NB4 (cell line): Measurements from ENCODE around the gene PDE4B.
"Not testable (repeated sequence)": the region's sequence is repeated elsewhere in the genome, so short reads cannot be mapped to it uniquely, and the experiment has no call there.

Experiments
- DNase-seq: peaks from one replicate; pipeline ENCODE4 v3.0.0; 2010; ENCODE audit warnings: low read depth
- H3K4me3 ChIP-seq: one replicate; pipeline ENCODE4 v1.5.1; 2011; ENCODE audit warnings: mild to moderate bottlenecking, low read depth, low read length, moderate library complexity
- MYC ChIP-seq: IDR thresholded peaks from 2 replicates; pipeline ENCODE4 v1.6.1; 2011; ENCODE audit warnings: low read depth, low read length
- POLR2A ChIP-seq: IDR thresholded peaks from 2 replicates; pipeline ENCODE4 v1.6.1; 2011; ENCODE audit warnings: mild to moderate bottlenecking; ENCODE audit not compliant: insufficient read length; ENCODE audit errors: extremely low read depth
- TF ChIP-seq, protein P1 (sequence below): IDR thresholded peaks from 2 replicates; pipeline ENCODE4 v1.6.1; 2011; ENCODE audit warnings: low read depth, low read length
- TF ChIP-seq, protein P2 (sequence below): IDR thresholded peaks from one replicate; pipeline ENCODE4 v1.5.1; 2012; ENCODE audit warnings: low read depth, low read length

PDE4B gene

DNA sequence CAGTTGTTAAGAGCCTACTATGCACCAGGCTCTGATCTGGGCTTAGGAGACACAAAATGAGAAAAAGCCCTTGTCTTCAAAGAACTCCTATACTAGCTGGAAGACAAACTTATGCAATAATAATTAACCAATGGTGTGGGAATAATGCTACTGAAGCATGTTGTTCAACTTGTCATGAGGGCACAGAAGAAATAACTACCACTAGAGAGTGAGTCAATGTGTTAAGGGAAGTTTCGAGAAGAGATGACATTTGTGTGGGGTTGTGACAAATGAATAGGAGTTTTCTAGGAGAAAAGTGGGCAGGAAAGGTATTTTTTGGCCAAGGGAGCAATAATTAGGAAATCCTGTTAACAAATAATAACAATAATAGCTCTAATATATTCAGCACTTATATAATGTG, 205.0 kb downstream of the PDE4B start:
- no peak overlapping the region for H3K4me3 ChIP-seq
- TF ChIP-seq, protein P1, sequence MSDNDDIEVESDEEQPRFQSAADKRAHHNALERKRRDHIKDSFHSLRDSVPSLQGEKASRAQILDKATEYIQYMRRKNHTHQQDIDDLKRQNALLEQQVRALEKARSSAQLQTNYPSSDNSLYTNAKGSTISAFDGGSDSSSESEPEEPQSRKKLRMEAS: no peak
- TF ChIP-seq MYC (no peak), POLR2A (no peak)
- TF ChIP-seq, protein P2, sequence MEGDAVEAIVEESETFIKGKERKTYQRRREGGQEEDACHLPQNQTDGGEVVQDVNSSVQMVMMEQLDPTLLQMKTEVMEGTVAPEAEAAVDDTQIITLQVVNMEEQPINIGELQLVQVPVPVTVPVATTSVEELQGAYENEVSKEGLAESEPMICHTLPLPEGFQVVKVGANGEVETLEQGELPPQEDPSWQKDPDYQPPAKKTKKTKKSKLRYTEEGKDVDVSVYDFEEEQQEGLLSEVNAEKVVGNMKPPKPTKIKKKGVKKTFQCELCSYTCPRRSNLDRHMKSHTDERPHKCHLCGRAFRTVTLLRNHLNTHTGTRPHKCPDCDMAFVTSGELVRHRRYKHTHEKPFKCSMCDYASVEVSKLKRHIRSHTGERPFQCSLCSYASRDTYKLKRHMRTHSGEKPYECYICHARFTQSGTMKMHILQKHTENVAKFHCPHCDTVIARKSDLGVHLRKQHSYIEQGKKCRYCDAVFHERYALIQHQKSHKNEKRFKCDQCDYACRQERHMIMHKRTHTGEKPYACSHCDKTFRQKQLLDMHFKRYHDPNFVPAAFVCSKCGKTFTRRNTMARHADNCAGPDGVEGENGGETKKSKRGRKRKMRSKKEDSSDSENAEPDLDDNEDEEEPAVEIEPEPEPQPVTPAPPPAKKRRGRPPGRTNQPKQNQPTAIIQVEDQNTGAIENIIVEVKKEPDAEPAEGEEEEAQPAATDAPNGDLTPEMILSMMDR: no peak
- DNase-seq: no peak

DNA sequence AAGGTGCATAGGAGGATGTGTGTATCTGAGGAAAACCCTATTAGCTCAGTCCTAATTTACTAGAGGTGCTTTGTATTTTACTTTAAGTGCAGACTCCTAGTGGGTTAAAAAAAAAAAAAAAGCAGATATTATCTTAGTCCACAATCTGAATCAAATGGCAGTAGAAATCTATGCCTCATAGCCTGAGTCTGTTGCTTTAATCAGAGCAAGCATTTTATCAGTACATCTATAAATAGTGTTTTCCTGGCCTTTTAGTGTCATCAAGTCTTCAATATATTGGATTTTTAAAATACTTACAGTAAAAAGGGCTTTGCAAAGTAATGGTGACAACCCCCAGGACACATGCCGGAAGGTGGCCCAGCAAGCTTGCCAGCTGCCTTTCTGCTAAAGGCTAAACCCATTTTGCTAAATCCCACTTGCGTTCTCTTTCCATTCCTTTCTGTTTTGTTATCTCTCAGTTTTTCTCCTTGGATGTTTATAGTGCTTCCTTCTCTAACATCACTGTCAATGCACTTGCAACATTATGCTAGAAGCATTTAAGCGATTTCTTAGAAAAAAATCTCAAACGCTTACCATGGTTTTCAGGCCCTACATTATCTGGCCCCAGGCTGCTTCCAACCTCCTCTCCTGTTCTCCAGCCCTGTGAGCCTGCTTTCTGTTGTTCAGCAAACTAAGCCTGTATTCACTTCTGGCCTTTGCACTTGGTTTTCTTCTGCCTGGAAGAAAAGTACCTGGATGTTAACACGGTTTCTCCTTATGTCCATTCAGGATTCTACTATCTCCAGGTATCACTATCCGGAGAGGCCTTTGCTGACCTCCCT, 206.3 kb downstream of the PDE4B start:
- TF ChIP-seq, protein P2: no peak
- TF ChIP-seq MYC (no peak), POLR2A (no peak)
- TF ChIP-seq, protein P1: no peak
- H3K4me3 ChIP-seq: no peak overlapping the region
- no peak for DNase-seq

DNA sequence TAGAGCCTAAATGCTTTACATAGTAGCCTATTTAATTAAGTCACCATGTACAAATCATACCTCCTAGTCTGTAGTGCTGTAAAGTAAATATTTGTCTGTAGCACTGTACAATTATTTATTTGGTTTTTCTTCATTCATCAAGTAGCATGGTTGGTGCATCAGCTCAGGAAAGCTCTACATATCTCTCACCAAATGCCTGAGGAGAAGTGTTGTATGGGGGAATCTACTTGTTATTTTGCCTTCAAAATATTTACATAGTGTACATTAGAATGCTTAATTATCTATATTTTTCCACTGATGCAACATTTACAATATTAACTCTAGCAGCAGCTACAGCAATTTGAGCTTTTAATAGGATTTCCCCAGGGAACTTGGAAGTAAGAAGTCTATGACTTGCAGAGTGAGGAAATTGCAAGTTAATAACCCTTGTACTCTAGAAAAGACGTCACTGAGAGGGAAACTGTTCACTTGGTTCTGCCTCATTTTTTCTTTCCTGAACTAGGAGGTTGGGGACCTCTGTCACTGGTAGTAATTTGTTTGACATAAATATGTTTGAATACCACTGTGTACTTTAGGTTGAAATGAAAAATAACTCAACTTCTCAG, 207.4 kb downstream of the PDE4B start:
- TF ChIP-seq POLR2A (no peak), MYC (no peak)
- TF ChIP-seq, protein P1: no peak
- TF ChIP-seq, protein P2: no peak
- no peak for DNase-seq
- H3K4me3 ChIP-seq: no peak overlapping the region

DNA sequence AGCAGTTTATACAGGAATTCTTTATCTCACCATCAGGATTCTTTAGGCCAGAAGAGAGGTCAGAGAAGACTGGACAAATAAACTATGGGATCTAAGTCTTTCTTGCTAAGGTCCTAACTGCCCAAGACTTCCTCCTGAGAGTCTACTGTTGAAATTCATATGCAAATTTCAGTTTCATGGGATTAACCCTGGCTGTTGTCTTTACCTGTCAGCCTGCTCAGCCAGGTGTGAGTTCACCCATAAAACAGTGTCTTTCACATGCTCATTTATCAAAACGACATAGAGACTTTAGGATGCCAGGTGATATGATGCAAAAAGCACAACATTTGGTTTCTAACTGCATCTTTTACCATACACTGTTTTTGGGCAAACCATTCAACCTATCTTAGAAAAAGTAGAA, 211.0 kb downstream of the PDE4B start:
- DNase-seq: no peak
- TF ChIP-seq, protein P1: no peak
- TF ChIP-seq MYC: no peak
- TF ChIP-seq, protein P2: no peak
- TF ChIP-seq POLR2A: no peak
- H3K4me3 ChIP-seq: no peak overlapping the region

DNA sequence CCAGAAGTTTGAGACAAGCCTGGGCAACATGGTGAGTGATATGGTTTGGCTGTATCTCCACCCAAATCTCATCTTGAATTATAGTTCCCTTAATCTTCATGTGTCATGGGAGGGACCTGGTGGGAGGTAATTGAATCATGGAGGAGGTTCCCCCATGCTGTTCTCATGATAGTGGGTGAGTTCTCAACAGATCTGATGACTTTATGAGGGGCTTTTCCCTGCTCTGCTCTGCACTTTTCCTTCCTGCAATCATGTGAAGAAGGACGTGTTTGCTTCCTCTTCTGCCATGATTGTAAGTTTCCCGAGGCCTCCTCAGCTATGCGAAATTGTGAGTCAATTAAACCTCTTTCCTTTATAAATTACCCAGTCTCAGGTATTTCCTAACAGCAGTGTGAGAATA, 213.8 kb downstream of the PDE4B start:
- not testable (repeated sequence) for DNase-seq, H3K4me3 ChIP-seq

DNA sequence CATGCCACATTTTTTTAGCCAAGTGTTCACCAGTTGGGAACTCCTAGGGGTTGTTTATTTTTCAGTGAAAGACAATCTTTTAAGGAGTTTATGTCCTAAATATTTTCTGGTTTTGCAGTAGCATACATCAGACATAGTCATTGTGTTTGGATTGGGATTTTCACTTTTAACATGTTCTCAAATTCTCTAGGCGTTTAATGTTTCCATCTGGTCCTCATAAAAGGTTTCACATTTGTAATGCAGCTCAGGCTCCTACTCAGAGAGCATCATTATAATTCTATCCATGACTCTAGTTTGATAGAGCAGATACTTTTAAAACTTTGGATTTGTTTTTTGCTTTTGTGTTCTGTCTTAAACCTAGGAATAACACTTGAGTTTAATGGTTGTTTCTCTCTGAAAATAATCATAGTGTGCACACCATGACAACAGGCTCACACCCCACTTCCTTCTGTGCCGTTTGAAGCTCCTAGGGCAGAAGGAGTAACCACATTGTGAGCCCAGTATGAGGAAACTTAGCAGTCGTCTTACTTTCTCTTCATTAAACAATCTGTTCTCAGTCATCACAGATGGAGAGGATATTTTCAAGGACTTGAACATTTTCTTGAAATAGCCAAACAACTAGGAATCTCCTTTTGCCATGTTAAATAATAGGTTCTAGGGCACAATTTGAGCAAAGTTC, 219.6 kb downstream of the PDE4B start:
- no peak overlapping the region for H3K4me3 ChIP-seq
- no peak for DNase-seq
- TF ChIP-seq, protein P1: no peak
- TF ChIP-seq, protein P2: no peak
- TF ChIP-seq POLR2A (no peak), MYC (no peak)
